ENCODE results near the gene OXNAD1. TPM values are rescaled to one million over a fixed set of nuclear protein-coding genes. Genes with fewer than 3 reads are reported as not detected.

OXNAD1 gene
- total RNA-seq, 1 experiment from 2014 or later, result 23.7 TPM

- peaks cover 6% of the 10 kb centered on the region for H3K27me3 Mint-ChIP-seq (ENCODE audit: low read depth)
- no peak overlapping the region for H3K23ac ChIP-seq (ENCODE audit: insufficient read length, low read depth, low read length)
- no peaks in the 10 kb centered on the region for H3K27me3 ChIP-seq (ENCODE audit: insufficient read depth, low read length)
- no peak overlapping the region for H3K4me2 ChIP-seq (ENCODE audit: insufficient read depth, insufficient read length, low read length)
- H3K9me3 ChIP-seq (ENCODE audit: control insufficient read depth, low read depth, low read length), result no peaks in the 10 kb centered on the region
- H3K4me3 Mint-ChIP-seq, result no peak overlapping the region
- no CpG with 5 or more reads among the region's 4 CpGs for WGBS (ENCODE audit: extremely low coverage, insufficient read length, low lambda C conversion rate)
- no peaks in the 10 kb centered on the region for H4K20me1 ChIP-seq (ENCODE audit: control insufficient read depth, insufficient read depth, insufficient read length)
- no peak overlapping the region for H2BK15ac ChIP-seq (ENCODE audit: low read depth, low read length)
- no peak overlapping the region for H2BK5ac ChIP-seq (ENCODE audit: insufficient read length, low read length)
- H3K4me1 ChIP-seq (ENCODE audit: insufficient read depth, low read length), result no peaks in the 10 kb centered on the region
- H3K56ac ChIP-seq (ENCODE audit: insufficient read length, low read depth, low read length), result no peak overlapping the region
- no peaks in the 10 kb centered on the region; a peak in 1 of 5 replicates for H3K9me3 Mint-ChIP-seq
- no peak overlapping the region for H3K4ac ChIP-seq (ENCODE audit: low read depth, low read length)
- H4K91ac ChIP-seq (ENCODE audit: insufficient read length, low read depth, low read length), result no peak overlapping the region
- no peak overlapping the region for H3T11ph ChIP-seq (ENCODE audit: low read length)
- H2BK12ac ChIP-seq (ENCODE audit: insufficient read length, low read depth, low read length), result no peak overlapping the region
- no peaks in the 10 kb centered on the region for H3K23me2 ChIP-seq (ENCODE audit: insufficient read length, low read depth, low read length, poor library complexity, severe bottlenecking)
- H3K14ac ChIP-seq (ENCODE audit: insufficient read depth, low read length), result no peak overlapping the region
- H3K27ac Mint-ChIP-seq, result no peak overlapping the region
- no peak overlapping the region for H2BK20ac ChIP-seq (ENCODE audit: low read depth, low read length, poor library complexity, severe bottlenecking)
- no peak overlapping the region for H2AFZ ChIP-seq (ENCODE audit: low read length)
- H3K9ac ChIP-seq (ENCODE audit: extremely low read depth, insufficient read length, low read length), result no peak overlapping the region
- H3K4me1 Mint-ChIP-seq, result no peaks in the 10 kb centered on the region
- H3K79me2 ChIP-seq (ENCODE audit: insufficient read depth, low read length), result 0 out of 2 replicates have a peak, but pooled peaks cover 2% of the 10 kb centered on the region
- DNase-seq, result no peak
- no peak overlapping the region for H2BK120ac ChIP-seq (ENCODE audit: low read depth, low read length, poor library complexity, severe bottlenecking)
- H3K79me1 ChIP-seq (ENCODE audit: insufficient read depth, low read depth, low read length, poor library complexity, severe bottlenecking), result no peaks in the 10 kb centered on the region
- TF ChIP-seq, protein P1, sequence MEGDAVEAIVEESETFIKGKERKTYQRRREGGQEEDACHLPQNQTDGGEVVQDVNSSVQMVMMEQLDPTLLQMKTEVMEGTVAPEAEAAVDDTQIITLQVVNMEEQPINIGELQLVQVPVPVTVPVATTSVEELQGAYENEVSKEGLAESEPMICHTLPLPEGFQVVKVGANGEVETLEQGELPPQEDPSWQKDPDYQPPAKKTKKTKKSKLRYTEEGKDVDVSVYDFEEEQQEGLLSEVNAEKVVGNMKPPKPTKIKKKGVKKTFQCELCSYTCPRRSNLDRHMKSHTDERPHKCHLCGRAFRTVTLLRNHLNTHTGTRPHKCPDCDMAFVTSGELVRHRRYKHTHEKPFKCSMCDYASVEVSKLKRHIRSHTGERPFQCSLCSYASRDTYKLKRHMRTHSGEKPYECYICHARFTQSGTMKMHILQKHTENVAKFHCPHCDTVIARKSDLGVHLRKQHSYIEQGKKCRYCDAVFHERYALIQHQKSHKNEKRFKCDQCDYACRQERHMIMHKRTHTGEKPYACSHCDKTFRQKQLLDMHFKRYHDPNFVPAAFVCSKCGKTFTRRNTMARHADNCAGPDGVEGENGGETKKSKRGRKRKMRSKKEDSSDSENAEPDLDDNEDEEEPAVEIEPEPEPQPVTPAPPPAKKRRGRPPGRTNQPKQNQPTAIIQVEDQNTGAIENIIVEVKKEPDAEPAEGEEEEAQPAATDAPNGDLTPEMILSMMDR (conservative IDR thresholded peaks at IDR 0.05), result no peak
- H3K36me3 Mint-ChIP-seq (ENCODE audit: insufficient read depth in 1 of 3, low read depth in 3 of 3), result no peaks in the 10 kb centered on the region
- H3K18ac ChIP-seq (ENCODE audit: insufficient read length, low read depth, low read length), result no peak overlapping the region
- H4K8ac ChIP-seq (replicated peaks; ENCODE audit: insufficient read length, low read depth, low read length), result no peak overlapping the region
- no peak overlapping the region for H4K5ac ChIP-seq (ENCODE audit: insufficient read length, low read depth, low read length)
- H2AK5ac ChIP-seq (ENCODE audit: insufficient read length, low read length), result no peak overlapping the region
- H3K27ac ChIP-seq (ENCODE audit: insufficient read length, low read depth, low read length), result no peak overlapping the region
Observed at GRCh38 chr3:16236030-16236639, 28.9 kb upstream of the OXNAD1 start.
